Spleen (tissue), 7 donors: ENCODE data around the gene LPP.

Experiments used
- POLR2A ChIP-seq, 3 donors: fragments of 450-650 bp; IDR thresholded peaks; one replicate each; pipeline ENCODE4 v1.5.1; 2017; ENCODE audit warnings: antibody characterized with exemption in 3 of 3, mild to moderate bottlenecking in 1 of 3
- POLR2AphosphoS5 ChIP-seq, 3 donors: sonication (generic); formaldehyde crosslinking; IDR thresholded peaks; one replicate each; pipeline ENCODE4 v1.5.1; 2017; ENCODE audit warnings: antibody characterized with exemption in 3 of 3
- TF ChIP-seq, protein P1 (sequence below), 11 experiments: fragments of 200-600 bp in 7 of 11; fragments of 450-650 bp in 4 of 11; sonication (generic) in 4 of 11; IDR thresholded peaks in 8 of 11; conservative IDR thresholded peaks in 3 of 11; 1 replicate in 7 of 11; 2 replicates in 4 of 11; pipeline versions ENCODE4 v1.4.0 to v1.8.0; 2016 to 2021; ENCODE audit warnings: antibody characterized with exemption in 11 of 11, inconsistent platforms in 4 of 11, mild to moderate bottlenecking in 1 of 11
- donor health status: DM: no; HTN: no; CAD: no; lungs with moderate emphysema.
- donor health status: DM: no; HTN: no; CAD: no.
- donor health status: DM: no; HTN: no; CAD: no.

DNA sequence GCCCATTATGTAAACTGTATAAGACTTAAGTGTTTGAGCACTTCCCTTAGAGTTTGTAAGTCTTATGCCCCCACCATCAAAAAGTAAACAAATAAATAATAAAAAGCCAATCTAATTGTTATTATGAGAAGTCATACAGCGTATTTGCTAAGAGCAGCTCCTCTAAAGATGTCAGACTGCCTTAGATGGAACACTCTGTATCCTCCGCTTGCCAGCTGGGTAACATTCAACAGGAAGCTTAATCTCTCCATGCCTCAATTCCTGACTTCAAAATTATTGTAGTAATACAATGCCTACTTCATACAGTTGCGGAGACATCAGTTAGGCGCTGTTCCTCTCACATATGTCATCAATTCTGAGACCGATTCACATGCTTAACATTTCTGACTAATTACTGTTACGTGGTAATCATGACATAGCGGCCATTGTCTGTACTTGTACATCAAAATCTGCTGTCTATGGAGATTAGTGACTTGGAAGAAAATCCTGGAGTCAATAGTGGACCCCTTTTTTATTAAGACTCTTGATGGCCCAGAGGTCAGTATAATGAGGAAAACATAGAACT, 417.7 kb downstream of the LPP start:
- TF ChIP-seq, protein P1, sequence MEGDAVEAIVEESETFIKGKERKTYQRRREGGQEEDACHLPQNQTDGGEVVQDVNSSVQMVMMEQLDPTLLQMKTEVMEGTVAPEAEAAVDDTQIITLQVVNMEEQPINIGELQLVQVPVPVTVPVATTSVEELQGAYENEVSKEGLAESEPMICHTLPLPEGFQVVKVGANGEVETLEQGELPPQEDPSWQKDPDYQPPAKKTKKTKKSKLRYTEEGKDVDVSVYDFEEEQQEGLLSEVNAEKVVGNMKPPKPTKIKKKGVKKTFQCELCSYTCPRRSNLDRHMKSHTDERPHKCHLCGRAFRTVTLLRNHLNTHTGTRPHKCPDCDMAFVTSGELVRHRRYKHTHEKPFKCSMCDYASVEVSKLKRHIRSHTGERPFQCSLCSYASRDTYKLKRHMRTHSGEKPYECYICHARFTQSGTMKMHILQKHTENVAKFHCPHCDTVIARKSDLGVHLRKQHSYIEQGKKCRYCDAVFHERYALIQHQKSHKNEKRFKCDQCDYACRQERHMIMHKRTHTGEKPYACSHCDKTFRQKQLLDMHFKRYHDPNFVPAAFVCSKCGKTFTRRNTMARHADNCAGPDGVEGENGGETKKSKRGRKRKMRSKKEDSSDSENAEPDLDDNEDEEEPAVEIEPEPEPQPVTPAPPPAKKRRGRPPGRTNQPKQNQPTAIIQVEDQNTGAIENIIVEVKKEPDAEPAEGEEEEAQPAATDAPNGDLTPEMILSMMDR (IDR thresholded peaks at IDR 0.05 in 8 of 11, conservative IDR thresholded peaks at IDR 0.05 in 3 of 11) = no peak
- TF ChIP-seq POLR2A (IDR thresholded peaks at IDR 0.05) = no peak
- TF ChIP-seq POLR2AphosphoS5 (IDR thresholded peaks at IDR 0.05) = no peak
